Ascending aorta (tissue), 2 donors: ENCODE data around the gene NGB. TPM values are rescaled to one million over a fixed set of nuclear protein-coding genes. Genes with fewer than 3 reads are reported as not detected.

Experiments used
- DNase-seq, 2 donors: peaks; one replicate each; pipeline ENCODE4 v3.0.0-alpha.2; 2019; ENCODE audit warnings: low spot score in 2 of 2
- H3K27ac ChIP-seq, 2 donors: fragments of 200-600 bp; sonication (generic); one replicate each; pipeline ENCODE4 v1.5.1; 2016 to 2017; ENCODE audit warnings: mild to moderate bottlenecking in 1 of 2
- H3K27me3 ChIP-seq: fragments of 200-600 bp; sonication (generic); one replicate; pipeline ENCODE4 v1.5.1; 2017
- H3K36me3 ChIP-seq, 2 donors: fragments of 200-600 bp; sonication (generic); one replicate each; pipeline ENCODE4 v1.5.1; 2016
- H3K4me1 ChIP-seq, 2 donors: fragments of 200-600 bp; sonication (generic); one replicate each; pipeline ENCODE4 v1.5.1; 2016 to 2017; ENCODE audit warnings: mild to moderate bottlenecking in 1 of 2
- H3K4me3 ChIP-seq, 2 donors: fragments of 200-600 bp; sonication (generic); one replicate each; pipeline ENCODE4 v1.5.1; 2016 to 2017; ENCODE audit warnings: mild to moderate bottlenecking in 1 of 2
- H3K9me3 ChIP-seq, 2 donors: fragments of 200-600 bp; sonication (generic); one replicate each; pipeline ENCODE4 v1.5.1; 2016
- CTCF ChIP-seq, 3 experiments: fragments of 200-600 bp in 2 of 3; fragments of 450-650 bp in 1 of 3; sonication (generic) in 2 of 3; IDR thresholded peaks; one replicate each; pipeline ENCODE4 v1.5.1; 2016 to 2019; ENCODE audit warnings: antibody characterized with exemption in 3 of 3, mild to moderate bottlenecking in 1 of 3, moderate library complexity in 1 of 3
- intact Hi-C: fragments of 100-400 bp; cut with DNase I; formaldehyde crosslinking; loops from one replicate; pipeline ENCODE4 v1.15.1; 2023
- total RNA-seq: library from RNA; depleted of rRNA; stranded (reverse); fragments of >200 nt; gene quantifications from one replicate; pipeline ENCODE4 v1.1.0, GENCODE V29; 2016

NGB gene
- total RNA-seq, 1 donor from 2014 or later: not detected

- Histone ChIP-seq H3K4me3 (no peak overlapping the region), H3K27ac (no peak overlapping the region), H3K9me3 (no peaks in the 10 kb centered on the region), H3K4me1 (no peaks in the 10 kb centered on the region), H3K36me3 (peaks cover 28 to 62% of the 10 kb centered on the region in 2 donors), H3K27me3 (no peaks in the 10 kb centered on the region)
- no peak for DNase-seq
- intact Hi-C loops: no loop called here
- TF ChIP-seq CTCF (IDR thresholded peaks at IDR 0.05): no peak
Measured at GRCh38 chr14:77296906-77297305, 25.9 kb upstream of the NGB start.

GRCh38 chr14:77296155-77296554 lies 25.1 kb upstream of the NGB start:
- H3K27ac ChIP-seq: no peak overlapping the region
- H3K36me3 ChIP-seq: peaks cover 28 to 67% of the 10 kb centered on the region in 2 donors
- TF ChIP-seq CTCF (IDR thresholded peaks at IDR 0.05): no peak
- no peaks in the 10 kb centered on the region for H3K4me1 ChIP-seq
- DNase-seq: no peak
- H3K4me3 ChIP-seq: no peak overlapping the region
- intact Hi-C loops: no loop called here
- H3K9me3 ChIP-seq: no peaks in the 10 kb centered on the region
- H3K27me3 ChIP-seq: no peaks in the 10 kb centered on the region

- Histone ChIP-seq H3K4me1 (no peaks in the 10 kb centered on the region), H3K27ac (no peak overlapping the region), H3K27me3 (no peaks in the 10 kb centered on the region), H3K4me3 (no peak overlapping the region), H3K9me3 (no peaks in the 10 kb centered on the region), H3K36me3 (peaks cover 30 to 71% of the 10 kb centered on the region in 2 donors)
- no peak for DNase-seq
- no peak for TF ChIP-seq CTCF (IDR thresholded peaks at IDR 0.05)
- intact Hi-C loops: no loop called here
Measured at GRCh38 chr14:77290705-77291104, 19.7 kb upstream of the NGB start.

GRCh38 chr14:77286576-77286975 lies 15.6 kb upstream of the NGB start:
- no peaks in the 10 kb centered on the region for H3K27me3 ChIP-seq
- no peak overlapping the region for H3K27ac ChIP-seq
- no peak for DNase-seq
- peaks cover 51 to 88% of the 10 kb centered on the region in 2 donors for H3K36me3 ChIP-seq
- no peaks in the 10 kb centered on the region for H3K4me1 ChIP-seq
- no peak overlapping the region for H3K4me3 ChIP-seq
- H3K9me3 ChIP-seq: no peaks in the 10 kb centered on the region
- intact Hi-C loops: no loop called here
- no peak for TF ChIP-seq CTCF (IDR thresholded peaks at IDR 0.05)

GRCh38 chr14:77284466-77284865 lies 13.5 kb upstream of the NGB start:
- Histone ChIP-seq H3K27ac (no peak overlapping the region), H3K27me3 (no peaks in the 10 kb centered on the region), H3K9me3 (no peaks in the 10 kb centered on the region), H3K4me1 (no peaks in the 10 kb centered on the region), H3K4me3 (no peak overlapping the region), H3K36me3 (peaks cover 61 to 86% of the 10 kb centered on the region in 2 donors)
- no peak for TF ChIP-seq CTCF (IDR thresholded peaks at IDR 0.05)
- intact Hi-C loops: no loop called here
- DNase-seq: no peak

- no peak overlapping the region for H3K27ac ChIP-seq
- no peaks in the 10 kb centered on the region for H3K4me1 ChIP-seq
- H3K9me3 ChIP-seq: no peaks in the 10 kb centered on the region
- no peak overlapping the region for H3K4me3 ChIP-seq
- H3K36me3 ChIP-seq: peaks cover 65 to 90% of the 10 kb centered on the region in 2 donors
- intact Hi-C loops: no loop called here
- H3K27me3 ChIP-seq: no peaks in the 10 kb centered on the region
- TF ChIP-seq CTCF (IDR thresholded peaks at IDR 0.05): no peak
- DNase-seq: no peak
Measured at GRCh38 chr14:77284066-77284465, 13.1 kb upstream of the NGB start.
